WTC11 (cell line): ENCODE data around the gene TMEM200C. TPM values are rescaled to one million over a fixed set of nuclear protein-coding genes. Genes with fewer than 3 reads are reported as not detected.

Experiments
- ATAC-seq: fragments of 200-7000 bp; cut with Tn5 transposase; 2 replicates; pipeline ENCODE4 v1.10.0; 2021; ENCODE audit warnings: mild to moderate bottlenecking, moderate library complexity
- CTCF ChIA-PET: fragments of 300-600 bp; sonication (Branson Sonifier 250); formaldehyde crosslinking; loops from one replicate; lab custom pipeline; 2021; ENCODE audit warnings: antibody characterized with exemption; lab: Charles Lee
- POLR2A ChIA-PET: fragments of 350-600 bp; sonication (Branson Sonifier 250); formaldehyde crosslinking; loops from one replicate; lab custom pipeline; 2021; ENCODE audit warnings: antibody characterized with exemption; lab: Charles Lee
- DNase-seq: peaks from one replicate; pipeline ENCODE4 v3.0.0; 2021; ENCODE audit warnings: low spot score
- H3K27ac Mint-ChIP-seq: 2 replicates; pipeline ENCODE4 v1.8.0; 2021; ENCODE audit warnings: mixed read lengths
- H3K27me3 Mint-ChIP-seq: 2 replicates; pipeline ENCODE4 v1.8.0; 2021; ENCODE audit warnings: low read depth, mild to moderate bottlenecking, moderate library complexity, mixed read lengths
- H3K36me3 Mint-ChIP-seq: 2 replicates; pipeline ENCODE4 v1.8.0; 2021; ENCODE audit warnings: mixed read lengths
- H3K4me1 Mint-ChIP-seq: 2 replicates; pipeline ENCODE4 v1.8.0; 2022; ENCODE audit warnings: mixed read lengths
- H3K4me3 Mint-ChIP-seq: 2 replicates; pipeline ENCODE4 v1.8.0; 2021; ENCODE audit warnings: mild to moderate bottlenecking, moderate library complexity, mixed read lengths
- H3K9me3 Mint-ChIP-seq: 2 replicates; pipeline ENCODE4 v1.8.0; 2021; ENCODE audit warnings: mixed read lengths
- ARID4B ChIP-seq: sonication (generic); formaldehyde crosslinking; IDR thresholded peaks from 2 replicates; pipeline ENCODE4 v1.8.0; 2023; ENCODE audit warnings: missing genetic modification reagents, mild to moderate bottlenecking, borderline replicate concordance
- CREM ChIP-seq: sonication (generic); formaldehyde crosslinking; IDR thresholded peaks from 2 replicates; pipeline ENCODE4 v1.8.1; 2022; ENCODE audit warnings: mild to moderate bottlenecking, missing genetic modification reagents, moderate library complexity
- E2F4 ChIP-seq: sonication (generic); formaldehyde crosslinking; IDR thresholded peaks from 2 replicates; pipeline ENCODE4 v1.8.1; 2022; ENCODE audit warnings: low read depth, mild to moderate bottlenecking, moderate library complexity, missing genetic modification reagents, borderline replicate concordance
- ESRRA ChIP-seq: sonication (generic); formaldehyde crosslinking; IDR thresholded peaks from 2 replicates; pipeline ENCODE4 v1.8.1; 2022; ENCODE audit warnings: mild to moderate bottlenecking, missing genetic modification reagents, borderline replicate concordance
- HMGA2 ChIP-seq: fragments of 250-450 bp; sonication (Bioruptor Pico); IDR thresholded peaks from 2 replicates; pipeline ENCODE4 v1.4.0; 2021; ENCODE audit warnings: mild to moderate bottlenecking, moderate library complexity
- JUN ChIP-seq: sonication (generic); formaldehyde crosslinking; IDR thresholded peaks from 2 replicates; pipeline ENCODE4 v1.8.0; 2023; ENCODE audit warnings: mild to moderate bottlenecking, missing genetic modification reagents
- NFATC4 ChIP-seq: fragments of 250-450 bp; sonication (Bioruptor Pico); IDR thresholded peaks from 2 replicates; pipeline ENCODE4 v1.9.0; 2021; ENCODE audit warnings: mild to moderate bottlenecking
- NFE2L1 ChIP-seq: sonication (generic); formaldehyde crosslinking; IDR thresholded peaks from 2 replicates; pipeline ENCODE4 v1.8.1; 2023; ENCODE audit warnings: missing genetic modification reagents
- NR2C2 ChIP-seq: sonication (generic); formaldehyde crosslinking; IDR thresholded peaks from 2 replicates; pipeline ENCODE4 v1.8.0; 2022; ENCODE audit warnings: mild to moderate bottlenecking, missing genetic modification reagents
- RELA ChIP-seq: sonication (generic); formaldehyde crosslinking; IDR thresholded peaks from 2 replicates; pipeline ENCODE4 v1.8.1; 2022; ENCODE audit warnings: missing genetic modification reagents, mild to moderate bottlenecking, borderline replicate concordance
- TCF7 ChIP-seq: sonication (generic); formaldehyde crosslinking; IDR thresholded peaks from 2 replicates; pipeline ENCODE4 v1.8.0; 2022; ENCODE audit warnings: mild to moderate bottlenecking, low read depth, missing genetic modification reagents, moderate library complexity
- TEAD1 ChIP-seq: sonication (generic); formaldehyde crosslinking; IDR thresholded peaks from 2 replicates; pipeline ENCODE4 v1.8.0; 2022; ENCODE audit warnings: mild to moderate bottlenecking, missing genetic modification reagents
- USF2 ChIP-seq: sonication (generic); formaldehyde crosslinking; IDR thresholded peaks from 2 replicates; pipeline ENCODE4 v1.8.1; 2023; ENCODE audit warnings: mild to moderate bottlenecking, missing genetic modification reagents, moderate library complexity
- ZNF423 ChIP-seq: fragments of 250-450 bp; sonication (Bioruptor Pico); IDR thresholded peaks from 2 replicates; pipeline ENCODE4 v2.1.2; 2022; ENCODE audit warnings: mild to moderate bottlenecking, moderate library complexity
- total RNA-seq: library from RNA; stranded (reverse); gene quantifications from 3 replicates; pipeline ENCODE4 v1.2.3, GENCODE V29; 2021
- TF ChIP-seq, protein P1 (sequence below): sonication (generic); formaldehyde crosslinking; conservative IDR thresholded peaks from 2 replicates; pipeline ENCODE4 v1.8.1; 2023; ENCODE audit warnings: mild to moderate bottlenecking, low read depth, missing genetic modification reagents, moderate library complexity
- TF ChIP-seq, protein P2 (sequence below): fragments of 250-450 bp; sonication (Bioruptor Pico); IDR thresholded peaks from 2 replicates; pipeline ENCODE4 v1.8.0; 2021; ENCODE audit warnings: mild to moderate bottlenecking

TMEM200C gene
- total RNA-seq, 1 experiment from 2014 or later = 6.1 TPM

DNA sequence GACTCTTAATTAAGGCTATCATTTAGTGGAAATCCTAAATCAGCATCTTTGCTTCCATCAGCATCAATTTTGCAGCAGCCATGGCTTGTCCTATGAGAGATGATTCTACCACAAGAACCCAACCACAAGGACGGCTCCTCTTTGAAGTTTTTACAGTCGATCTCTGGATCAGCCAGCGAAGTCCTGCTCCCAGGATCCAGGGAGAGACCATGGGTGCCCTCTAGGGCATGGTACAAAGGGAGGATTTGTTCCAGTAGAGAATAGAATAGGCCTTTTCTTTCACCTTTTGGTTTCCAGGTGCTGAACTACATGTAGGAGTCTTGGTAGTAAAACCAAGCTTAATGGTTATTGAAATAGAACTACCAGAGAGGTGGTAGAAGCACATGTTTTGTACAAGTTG lies 52.7 kb downstream of the TMEM200C start:
- no peaks in the 10 kb centered on the region; the same call in 1 of the 2 replicates for H3K27me3 Mint-ChIP-seq
- ChIA-PET POLR2A (no interaction called here), CTCF (interaction anchor here (1.5 kb wide), 1 partner anchor 26 kb away, joined by 3 read pairs; no protein-coding TSS in a partner anchor)
- peak; percentile 57 for ATAC-seq
- no peak for TF ChIP-seq RELA (CRISPR knock-in tag)
- TF ChIP-seq JUN = no peak
- TF ChIP-seq, protein P1, sequence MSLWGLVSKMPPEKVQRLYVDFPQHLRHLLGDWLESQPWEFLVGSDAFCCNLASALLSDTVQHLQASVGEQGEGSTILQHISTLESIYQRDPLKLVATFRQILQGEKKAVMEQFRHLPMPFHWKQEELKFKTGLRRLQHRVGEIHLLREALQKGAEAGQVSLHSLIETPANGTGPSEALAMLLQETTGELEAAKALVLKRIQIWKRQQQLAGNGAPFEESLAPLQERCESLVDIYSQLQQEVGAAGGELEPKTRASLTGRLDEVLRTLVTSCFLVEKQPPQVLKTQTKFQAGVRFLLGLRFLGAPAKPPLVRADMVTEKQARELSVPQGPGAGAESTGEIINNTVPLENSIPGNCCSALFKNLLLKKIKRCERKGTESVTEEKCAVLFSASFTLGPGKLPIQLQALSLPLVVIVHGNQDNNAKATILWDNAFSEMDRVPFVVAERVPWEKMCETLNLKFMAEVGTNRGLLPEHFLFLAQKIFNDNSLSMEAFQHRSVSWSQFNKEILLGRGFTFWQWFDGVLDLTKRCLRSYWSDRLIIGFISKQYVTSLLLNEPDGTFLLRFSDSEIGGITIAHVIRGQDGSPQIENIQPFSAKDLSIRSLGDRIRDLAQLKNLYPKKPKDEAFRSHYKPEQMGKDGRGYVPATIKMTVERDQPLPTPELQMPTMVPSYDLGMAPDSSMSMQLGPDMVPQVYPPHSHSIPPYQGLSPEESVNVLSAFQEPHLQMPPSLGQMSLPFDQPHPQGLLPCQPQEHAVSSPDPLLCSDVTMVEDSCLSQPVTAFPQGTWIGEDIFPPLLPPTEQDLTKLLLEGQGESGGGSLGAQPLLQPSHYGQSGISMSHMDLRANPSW (CRISPR knock-in tag) = no peak
- H3K9me3 Mint-ChIP-seq = peaks cover 19% of the 10 kb centered on the region
- peaks cover 6% of the 10 kb centered on the region for H3K36me3 Mint-ChIP-seq
- H3K27ac Mint-ChIP-seq = no peak overlapping the region
- DNase-seq = no peak
- H3K4me1 Mint-ChIP-seq = no peaks in the 10 kb centered on the region
- H3K4me3 Mint-ChIP-seq = no peak overlapping the region

DNA sequence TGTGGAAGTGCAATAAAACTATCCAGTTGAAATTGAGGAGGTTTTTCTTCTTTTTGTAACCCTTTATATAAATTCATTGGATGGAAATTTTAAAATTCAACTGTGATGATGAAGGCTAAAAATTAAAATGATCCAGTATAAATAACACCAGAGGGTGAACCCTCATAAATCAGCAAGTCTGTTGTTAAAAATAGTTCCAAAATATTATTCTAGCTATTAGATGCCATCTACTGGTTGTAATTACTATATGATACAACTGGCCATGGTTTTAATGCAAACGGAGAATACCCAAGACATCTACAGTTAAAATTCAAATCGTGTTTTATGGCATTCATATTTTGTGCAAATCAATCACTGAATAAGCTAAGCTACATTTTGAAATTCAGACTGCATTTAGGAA lies 53.8 kb downstream of the TMEM200C start:
- CTCF ChIA-PET = interaction anchor here (0.5 to 1.5 kb wide), 2 partner anchors 27 to 277 kb away, joined by 3 to 5 read pairs; no protein-coding TSS in a partner anchor

More for the DNA sequence above, 53.8 kb downstream of the TMEM200C start:
- Mint-ChIP-seq H3K27me3 (no peaks in the 10 kb centered on the region; the same call in 1 of the 2 replicates), H3K4me1 (no peaks in the 10 kb centered on the region), H3K36me3 (peaks cover 6% of the 10 kb centered on the region), H3K4me3 (no peak overlapping the region), H3K9me3 (peaks cover 16% of the 10 kb centered on the region), H3K27ac (no peak overlapping the region)
- POLR2A ChIA-PET = no interaction called here
- TF ChIP-seq NFATC4 (CRISPR knock-in tag) = no peak
- TF ChIP-seq NR2C2 = no peak
- no peak for TF ChIP-seq TEAD1 (CRISPR knock-in tag)
- no peak for TF ChIP-seq HMGA2 (CRISPR knock-in tag)
- TF ChIP-seq, protein P2, sequence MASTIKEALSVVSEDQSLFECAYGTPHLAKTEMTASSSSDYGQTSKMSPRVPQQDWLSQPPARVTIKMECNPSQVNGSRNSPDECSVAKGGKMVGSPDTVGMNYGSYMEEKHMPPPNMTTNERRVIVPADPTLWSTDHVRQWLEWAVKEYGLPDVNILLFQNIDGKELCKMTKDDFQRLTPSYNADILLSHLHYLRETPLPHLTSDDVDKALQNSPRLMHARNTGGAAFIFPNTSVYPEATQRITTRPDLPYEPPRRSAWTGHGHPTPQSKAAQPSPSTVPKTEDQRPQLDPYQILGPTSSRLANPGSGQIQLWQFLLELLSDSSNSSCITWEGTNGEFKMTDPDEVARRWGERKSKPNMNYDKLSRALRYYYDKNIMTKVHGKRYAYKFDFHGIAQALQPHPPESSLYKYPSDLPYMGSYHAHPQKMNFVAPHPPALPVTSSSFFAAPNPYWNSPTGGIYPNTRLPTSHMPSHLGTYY = no peak
- no peak for TF ChIP-seq CREM
- no peak for TF ChIP-seq ZNF423 (CRISPR knock-in tag)
- no peak for TF ChIP-seq E2F4 (CRISPR knock-in tag)
- TF ChIP-seq ARID4B (CRISPR knock-in tag) = no peak
- no peak for TF ChIP-seq ESRRA
- no peak for TF ChIP-seq USF2 (CRISPR knock-in tag)
- no peak for TF ChIP-seq TCF7 (CRISPR knock-in tag)
- TF ChIP-seq NFE2L1 = no peak
- ATAC-seq (no peak), DNase-seq (no peak)
